Activated CD8-positive, alpha-beta T cell treated with anti-CD3 and anti-CD28 coated beads for 36 hours (primary cell): ENCODE results near the gene MOV10L1. TPM values are rescaled to one million over a fixed set of nuclear protein-coding genes. Genes with fewer than 3 reads are reported as not detected.
A peak's percentile ranks its signal among the peaks of the same experiment; 100 is the strongest.
"Not testable (repeated sequence)": the region's sequence is repeated elsewhere in the genome, so short reads cannot be mapped to it uniquely, and the experiment has no call there.

Experiments
- ATAC-seq: fragments of 200-7000 bp; cut with Tn5 transposase; one replicate; pipeline ENCODE4 v1.10.0; 2021; ENCODE audit warnings: mild to moderate bottlenecking, moderate library complexity
- CTCF ChIA-PET: fragments of 350-600 bp; sonication (Branson Sonifier 250); formaldehyde crosslinking; loops from one replicate; lab custom pipeline; 2021; ENCODE audit warnings: antibody characterized with exemption; lab: Charles Lee
- POLR2A ChIA-PET: fragments of 350-600 bp; sonication (Branson Sonifier 250); formaldehyde crosslinking; loops from one replicate; lab custom pipeline; 2021; ENCODE audit warnings: antibody characterized with exemption; lab: Charles Lee
- DNase-seq: peaks from one replicate; pipeline ENCODE4 v3.0.0-alpha.2; 2020
- H3K27ac Mint-ChIP-seq: one replicate; pipeline ENCODE4 v1.8.0; 2021; ENCODE audit warnings: mild to moderate bottlenecking, mixed read lengths
- H3K27me3 Mint-ChIP-seq: one replicate; pipeline ENCODE4 v1.8.0; 2021; ENCODE audit warnings: mixed read lengths
- H3K36me3 Mint-ChIP-seq: one replicate; pipeline ENCODE4 v1.8.0; 2021; ENCODE audit warnings: low read depth, mixed read lengths
- H3K4me1 Mint-ChIP-seq: one replicate; pipeline ENCODE4 v1.8.0; 2021; ENCODE audit warnings: low read depth, mixed read lengths
- H3K4me3 Mint-ChIP-seq: one replicate; pipeline ENCODE4 v1.8.0; 2021; ENCODE audit warnings: mild to moderate bottlenecking, moderate library complexity, mixed read lengths
- H3K9me3 Mint-ChIP-seq: one replicate; pipeline ENCODE4 v1.8.0; 2021; ENCODE audit warnings: mixed read lengths
- intact Hi-C: fragments of 100-400 bp; cut with micrococcal nuclease; formaldehyde crosslinking; loops from one replicate; pipeline ENCODE4 v1.10.0; 2022
- total RNA-seq, 2 experiments: library from RNA; stranded (reverse); gene quantifications; one replicate each; pipeline ENCODE4 v1.2.3, GENCODE V29; 2021
- TF ChIP-seq, protein P1 (sequence below): fragments of 200-600 bp; IDR thresholded peaks from one replicate; pipeline ENCODE4 v1.8.0; 2022; ENCODE audit warnings: antibody characterized with exemption, mild to moderate bottlenecking

Gene MOV10L1
- total RNA-seq, 2 experiments from 2014 or later = 0.34 TPM; not detected in 1

DNA sequence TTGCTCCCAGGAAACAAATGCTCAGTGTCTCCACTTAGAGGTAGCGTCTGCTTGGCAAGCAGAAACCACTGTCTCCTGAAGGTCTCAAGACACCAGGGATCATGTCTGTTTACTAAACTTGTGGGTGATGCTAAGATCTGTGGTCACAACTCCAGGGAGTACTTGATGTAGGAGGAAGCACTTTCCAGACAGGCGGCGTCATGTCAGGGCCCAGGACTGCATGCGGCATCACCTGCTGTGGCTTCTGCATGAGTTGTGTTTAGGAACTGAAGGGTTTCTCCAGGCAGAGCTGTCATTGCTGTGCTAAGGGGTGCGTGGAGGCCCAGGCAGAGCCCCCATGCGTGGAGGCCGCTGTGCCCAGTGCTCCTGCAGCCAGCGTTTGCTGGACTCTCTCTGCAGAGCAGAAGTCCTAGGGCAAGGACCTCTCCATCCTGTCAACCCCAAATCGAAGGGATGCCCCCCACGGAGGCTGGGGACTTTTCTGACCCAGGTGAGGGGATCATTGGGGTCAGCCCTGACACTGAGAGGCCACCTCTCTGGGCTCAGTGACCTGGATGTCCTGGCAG, 72.7 kb downstream of the MOV10L1 start:
- TF ChIP-seq, protein P1, sequence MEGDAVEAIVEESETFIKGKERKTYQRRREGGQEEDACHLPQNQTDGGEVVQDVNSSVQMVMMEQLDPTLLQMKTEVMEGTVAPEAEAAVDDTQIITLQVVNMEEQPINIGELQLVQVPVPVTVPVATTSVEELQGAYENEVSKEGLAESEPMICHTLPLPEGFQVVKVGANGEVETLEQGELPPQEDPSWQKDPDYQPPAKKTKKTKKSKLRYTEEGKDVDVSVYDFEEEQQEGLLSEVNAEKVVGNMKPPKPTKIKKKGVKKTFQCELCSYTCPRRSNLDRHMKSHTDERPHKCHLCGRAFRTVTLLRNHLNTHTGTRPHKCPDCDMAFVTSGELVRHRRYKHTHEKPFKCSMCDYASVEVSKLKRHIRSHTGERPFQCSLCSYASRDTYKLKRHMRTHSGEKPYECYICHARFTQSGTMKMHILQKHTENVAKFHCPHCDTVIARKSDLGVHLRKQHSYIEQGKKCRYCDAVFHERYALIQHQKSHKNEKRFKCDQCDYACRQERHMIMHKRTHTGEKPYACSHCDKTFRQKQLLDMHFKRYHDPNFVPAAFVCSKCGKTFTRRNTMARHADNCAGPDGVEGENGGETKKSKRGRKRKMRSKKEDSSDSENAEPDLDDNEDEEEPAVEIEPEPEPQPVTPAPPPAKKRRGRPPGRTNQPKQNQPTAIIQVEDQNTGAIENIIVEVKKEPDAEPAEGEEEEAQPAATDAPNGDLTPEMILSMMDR = no peak
- Mint-ChIP-seq H3K27ac (no peak overlapping the region), H3K4me3 (no peak overlapping the region), H3K36me3 (no peaks in the 10 kb centered on the region), H3K27me3 (peaks cover 9% of the 10 kb centered on the region), H3K9me3 (no peaks in the 10 kb centered on the region), H3K4me1 (no peaks in the 10 kb centered on the region)
- POLR2A ChIA-PET = interaction anchor here (0.6 kb wide), 1 partner anchor 10 kb away, joined by 3 read pairs; no protein-coding TSS in a partner anchor
- intact Hi-C loops = no loop called here
- CTCF ChIA-PET = no interaction called here
- ATAC-seq (no peak), DNase-seq (no peak)

DNA sequence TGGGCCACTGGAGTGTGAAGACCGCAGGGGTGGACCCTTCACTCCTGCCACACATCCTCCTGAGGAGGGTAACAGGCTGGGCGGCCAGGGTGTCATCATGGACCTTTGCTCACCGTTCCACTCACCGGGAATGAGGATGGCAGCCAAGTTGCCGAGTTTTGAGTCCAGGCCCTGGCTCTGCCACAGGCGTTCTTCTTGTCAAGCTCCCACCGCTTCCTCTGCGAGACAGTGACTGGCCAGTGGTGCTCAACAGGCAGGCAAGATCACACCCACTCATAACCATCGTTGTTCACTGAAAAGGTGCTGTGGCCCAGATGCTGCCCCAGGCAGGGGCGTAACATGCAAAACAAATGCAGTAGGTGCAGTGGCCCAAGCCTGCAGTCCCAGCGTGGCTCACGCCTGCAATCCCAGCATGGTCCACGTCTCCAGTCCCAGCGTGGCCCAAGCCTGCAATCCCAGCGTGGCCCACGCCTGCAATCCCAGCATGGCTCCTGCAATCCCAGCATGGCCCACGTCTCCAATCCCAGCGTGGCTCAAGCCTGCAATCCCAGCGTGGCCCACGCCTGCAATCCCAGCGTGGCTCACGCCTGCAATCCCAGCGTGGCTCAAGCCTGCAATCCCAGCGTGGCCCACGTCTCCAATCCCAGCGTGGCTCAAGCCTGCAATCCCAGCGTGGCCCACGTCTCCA, 75.8 kb downstream of the MOV10L1 start:
- POLR2A ChIA-PET = interaction anchor here (0.6 kb wide), 1 partner anchor 17 kb away, joined by 3 read pairs; no protein-coding TSS in a partner anchor
- peaks cover 27% of the 10 kb centered on the region for H3K27me3 Mint-ChIP-seq
- no peak overlapping the region for H3K4me3 Mint-ChIP-seq
- H3K9me3 Mint-ChIP-seq = no peaks in the 10 kb centered on the region
- CTCF ChIA-PET = no interaction called here
- intact Hi-C loops = no loop called here
- H3K36me3 Mint-ChIP-seq = no peaks in the 10 kb centered on the region
- TF ChIP-seq, protein P1 = no peak
- H3K27ac Mint-ChIP-seq = no peak overlapping the region
- H3K4me1 Mint-ChIP-seq = peaks cover 5% of the 10 kb centered on the region
- no peak for ATAC-seq
- DNase-seq = no peak

DNA sequence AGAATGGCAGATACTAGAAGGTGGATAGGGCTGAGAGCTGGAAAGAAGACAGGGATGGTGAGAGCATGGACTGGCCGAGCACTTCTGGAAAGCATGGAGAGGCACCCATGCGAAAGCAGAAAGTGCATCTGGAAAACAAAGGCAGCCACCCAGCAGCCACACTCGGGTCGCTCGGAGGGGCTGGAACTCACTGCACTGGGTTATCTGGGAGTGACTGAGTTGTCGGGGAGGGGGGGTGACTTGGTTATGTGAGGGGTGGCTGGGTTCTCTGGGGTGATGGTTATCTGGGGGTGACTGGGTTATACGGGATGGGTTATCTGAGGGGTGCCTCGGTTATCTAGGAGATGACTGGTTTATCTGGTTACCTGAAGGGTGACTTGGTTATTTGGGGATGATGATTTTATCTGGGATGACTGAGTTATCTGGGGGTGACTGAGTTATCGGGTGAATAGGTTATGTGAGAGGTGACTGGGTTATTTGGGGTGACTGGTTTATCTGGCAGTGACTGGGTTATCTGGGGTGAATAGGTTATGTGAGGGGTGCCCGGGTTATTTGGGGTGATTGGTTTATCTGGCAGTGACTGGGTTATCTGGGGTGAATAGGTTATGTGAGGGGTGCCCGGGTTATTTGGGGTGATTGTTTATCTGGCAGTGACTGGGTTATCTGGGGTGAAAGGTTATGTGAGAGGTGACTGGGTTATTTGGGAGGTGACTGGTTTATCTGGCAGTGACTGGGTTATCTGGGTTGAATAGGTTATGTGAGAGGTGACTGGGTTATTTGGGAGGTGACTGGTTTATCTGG, 78.1 kb downstream of the MOV10L1 start:
- no peaks in the 10 kb centered on the region for H3K36me3 Mint-ChIP-seq
- H3K4me3 Mint-ChIP-seq = no peak overlapping the region
- H3K9me3 Mint-ChIP-seq = no peaks in the 10 kb centered on the region
- H3K4me1 Mint-ChIP-seq = peaks cover 5% of the 10 kb centered on the region
- no peak overlapping the region for H3K27ac Mint-ChIP-seq
- TF ChIP-seq, protein P1 = no peak
- intact Hi-C loops = no loop called here
- ATAC-seq = no peak
- CTCF ChIA-PET = interaction anchor here (1.0 kb wide), 1 partner anchor 23 kb away, joined by 3 read pairs; no protein-coding TSS in a partner anchor
- no peak for DNase-seq
- H3K27me3 Mint-ChIP-seq = peaks cover 34% of the 10 kb centered on the region
- POLR2A ChIA-PET = no interaction called here

DNA sequence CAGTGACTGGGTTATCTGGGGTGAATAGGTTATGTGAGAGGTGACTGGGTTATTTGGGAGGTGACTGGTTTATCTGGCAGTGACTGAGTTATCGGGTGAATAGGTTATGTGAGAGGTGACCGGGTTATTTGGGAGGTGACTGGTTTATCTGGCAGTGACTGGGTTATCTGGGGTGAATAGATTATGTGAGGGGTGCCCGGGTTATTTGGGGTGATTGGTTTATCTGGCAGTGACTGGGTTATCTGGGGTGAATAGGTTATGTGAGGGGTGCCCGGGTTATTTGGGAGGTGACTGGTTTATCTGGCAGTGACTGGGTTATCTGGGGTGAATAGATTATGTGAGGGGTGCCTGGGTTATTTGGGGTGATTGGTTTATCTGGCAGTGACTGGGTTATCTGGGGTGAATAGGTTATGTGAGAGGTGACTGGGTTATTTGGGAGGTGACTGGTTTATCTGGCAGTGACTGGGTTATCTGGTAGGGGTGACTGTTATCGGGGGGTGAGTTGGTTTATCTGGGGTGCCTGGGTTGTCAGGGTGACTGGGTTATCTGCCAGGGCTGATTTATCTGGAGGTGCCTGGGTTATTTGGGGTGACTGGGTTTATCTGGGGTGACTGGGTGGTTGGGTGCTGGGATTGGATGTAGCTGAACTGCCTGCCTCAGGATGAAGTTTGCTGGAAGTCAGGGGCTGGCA, 78.8 kb downstream of the MOV10L1 start:
- H3K4me3 Mint-ChIP-seq = peak overlapping the region; percentile 55
- H3K36me3 Mint-ChIP-seq, H3K4me1 Mint-ChIP-seq, ATAC-seq, DNase-seq, CTCF ChIA-PET, H3K9me3 Mint-ChIP-seq, intact Hi-C loops, POLR2A ChIA-PET: not testable (repeated sequence)
- H3K27ac Mint-ChIP-seq = peak overlapping the region; percentile 34
- peaks cover 33% of the 10 kb centered on the region for H3K27me3 Mint-ChIP-seq

DNA sequence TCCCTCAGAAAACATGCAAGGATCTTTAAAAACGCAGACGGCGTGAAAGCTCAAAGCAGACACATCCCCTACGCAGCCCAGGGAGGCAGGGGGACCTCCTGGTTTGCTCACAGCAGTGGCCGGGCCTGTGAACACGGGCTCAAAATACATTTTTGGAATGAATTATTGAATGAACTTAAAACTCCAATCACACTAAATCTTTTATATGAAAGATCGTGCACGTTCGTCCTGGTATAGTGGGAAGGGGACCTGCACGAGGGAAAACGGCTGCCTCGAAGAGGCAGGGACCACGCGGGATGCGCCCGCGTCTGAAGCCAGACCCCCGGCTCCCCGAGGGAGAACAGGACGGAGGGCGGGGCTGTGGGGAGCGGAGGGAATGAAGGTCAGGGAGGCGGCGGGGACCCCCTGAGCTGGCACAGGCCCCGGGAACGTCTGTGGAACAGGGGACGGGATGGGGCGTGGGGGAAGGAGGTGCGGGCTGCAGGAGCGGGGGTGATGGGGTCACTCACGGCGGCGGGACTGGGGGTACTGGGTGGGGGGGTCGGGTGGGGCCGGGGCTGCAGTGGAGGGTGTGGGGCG, 79.5 kb downstream of the MOV10L1 start:
- ChIA-PET POLR2A (no interaction called here), CTCF (no interaction called here)
- Mint-ChIP-seq H3K27ac (peak overlapping the region; percentile 34), H3K9me3 (no peaks in the 10 kb centered on the region), H3K4me3 (peak overlapping the region; percentile 55), H3K36me3 (no peaks in the 10 kb centered on the region), H3K27me3 (peaks cover 36% of the 10 kb centered on the region), H3K4me1 (peaks cover 5% of the 10 kb centered on the region)
- ATAC-seq (peak; percentile 7), DNase-seq (no peak)
- intact Hi-C loops = no loop called here
- TF ChIP-seq, protein P1 = no peak
